ENCODE results near the gene COL1A2. TPM values are rescaled to one million over a fixed set of nuclear protein-coding genes. Genes with fewer than 3 reads are reported as not detected.

Gene COL1A2
- total and polyA plus RNA-seq, 2 of the 8 experiments (the other 6 are each of a cell fraction or from before 2014, with no cell fraction given), result 45.2 to 87.2 TPM

GRCh38 chr7:94453898-94454297, 59.2 kb downstream of the COL1A2 start (continued):
- TF ChIP-seq CTCF (IDR thresholded peaks at IDR 0.05; ENCODE audit: control extremely low read depth in 1 of 3, insufficient read depth in 1 of 3, low read depth in 1 of 3, low read length in 3 of 3), result no peak
- no peak for TF ChIP-seq FOSL1 (IDR thresholded peaks at IDR 0.05; ENCODE audit: insufficient read depth, low read depth, low read length)
- TF ChIP-seq TCF12 (IDR thresholded peaks at IDR 0.05; ENCODE audit: low read depth, low read length), result no peak
- no peak for TF ChIP-seq RBBP5 (IDR thresholded peaks at IDR 0.05; ENCODE audit: borderline replicate concordance, low read depth, low read length)
- no peak for TF ChIP-seq NANOG (IDR thresholded peaks at IDR 0.05; ENCODE audit: insufficient read depth, low read depth, low read length, poor library complexity, severe bottlenecking)
- TF ChIP-seq ASH2L (IDR thresholded peaks at IDR 0.05; ENCODE audit: low read length), result no peak
- no peak for TF ChIP-seq SIRT6 (IDR thresholded peaks at IDR 0.05; ENCODE audit: low read length)
- TF ChIP-seq RXRA (IDR thresholded peaks at IDR 0.05; ENCODE audit: insufficient read depth, low read depth, low read length), result no peak
- no peak for TF ChIP-seq CHD2 (IDR thresholded peaks at IDR 0.05; ENCODE audit: low read length)
- TF ChIP-seq PHF8 (conservative IDR thresholded peaks at IDR 0.05; ENCODE audit: low read depth, low read length), result no peak
- TF ChIP-seq BACH1 (IDR thresholded peaks at IDR 0.05; ENCODE audit: low read length), result no peak
- TF ChIP-seq CHD1 (IDR thresholded peaks at IDR 0.05; ENCODE audit: low read depth, low read length), result no peak
- no peak for TF ChIP-seq TBP (IDR thresholded peaks at IDR 0.05; ENCODE audit: low read depth, low read length)
- TF ChIP-seq JUN (IDR thresholded peaks at IDR 0.05; ENCODE audit: low read depth, low read length), result no peak
- TF ChIP-seq ZNF274 (IDR thresholded peaks at IDR 0.05; ENCODE audit: borderline replicate concordance, extremely low read depth, low read length), result no peak
- no peak for TF ChIP-seq KDM4A (IDR thresholded peaks at IDR 0.05; ENCODE audit: low read depth, low read length, severe bottlenecking)
- TF ChIP-seq SRF (IDR thresholded peaks at IDR 0.05; ENCODE audit: low read depth, low read length), result no peak
